GM12873 (cell line): ENCODE data around the gene SLFN12L.

Experiments
- TF ChIP-seq, protein P1 (sequence below): IDR thresholded peaks from 2 replicates; pipeline ENCODE4 v1.5.1; 2012; ENCODE audit warnings: low read depth, mild to moderate bottlenecking, moderate library complexity, low read length, control low read depth; ENCODE audit not compliant: insufficient read depth; ENCODE audit errors: missing control alignments

The SLFN12L gene

DNA sequence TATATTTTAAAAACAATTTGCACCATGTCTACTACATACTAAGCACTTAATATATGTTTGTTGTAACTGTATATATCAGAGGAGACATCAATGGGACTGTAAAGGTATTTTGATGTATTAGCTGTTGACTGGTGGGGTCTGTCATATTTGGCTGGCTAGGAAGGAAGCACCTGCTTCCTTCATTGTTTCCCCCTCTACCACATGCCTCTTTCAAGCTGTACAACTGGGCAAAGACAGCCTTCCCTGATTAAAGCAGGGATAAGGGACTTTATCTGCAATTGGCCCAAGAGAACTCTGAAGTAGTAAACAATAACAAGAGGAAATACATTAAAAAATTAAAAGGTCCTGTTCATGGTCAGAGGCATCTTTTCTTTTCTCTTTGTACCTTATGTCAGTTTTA lies 5.5 kb upstream of the SLFN12L start:
- TF ChIP-seq, protein P1, sequence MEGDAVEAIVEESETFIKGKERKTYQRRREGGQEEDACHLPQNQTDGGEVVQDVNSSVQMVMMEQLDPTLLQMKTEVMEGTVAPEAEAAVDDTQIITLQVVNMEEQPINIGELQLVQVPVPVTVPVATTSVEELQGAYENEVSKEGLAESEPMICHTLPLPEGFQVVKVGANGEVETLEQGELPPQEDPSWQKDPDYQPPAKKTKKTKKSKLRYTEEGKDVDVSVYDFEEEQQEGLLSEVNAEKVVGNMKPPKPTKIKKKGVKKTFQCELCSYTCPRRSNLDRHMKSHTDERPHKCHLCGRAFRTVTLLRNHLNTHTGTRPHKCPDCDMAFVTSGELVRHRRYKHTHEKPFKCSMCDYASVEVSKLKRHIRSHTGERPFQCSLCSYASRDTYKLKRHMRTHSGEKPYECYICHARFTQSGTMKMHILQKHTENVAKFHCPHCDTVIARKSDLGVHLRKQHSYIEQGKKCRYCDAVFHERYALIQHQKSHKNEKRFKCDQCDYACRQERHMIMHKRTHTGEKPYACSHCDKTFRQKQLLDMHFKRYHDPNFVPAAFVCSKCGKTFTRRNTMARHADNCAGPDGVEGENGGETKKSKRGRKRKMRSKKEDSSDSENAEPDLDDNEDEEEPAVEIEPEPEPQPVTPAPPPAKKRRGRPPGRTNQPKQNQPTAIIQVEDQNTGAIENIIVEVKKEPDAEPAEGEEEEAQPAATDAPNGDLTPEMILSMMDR = no peak

DNA sequence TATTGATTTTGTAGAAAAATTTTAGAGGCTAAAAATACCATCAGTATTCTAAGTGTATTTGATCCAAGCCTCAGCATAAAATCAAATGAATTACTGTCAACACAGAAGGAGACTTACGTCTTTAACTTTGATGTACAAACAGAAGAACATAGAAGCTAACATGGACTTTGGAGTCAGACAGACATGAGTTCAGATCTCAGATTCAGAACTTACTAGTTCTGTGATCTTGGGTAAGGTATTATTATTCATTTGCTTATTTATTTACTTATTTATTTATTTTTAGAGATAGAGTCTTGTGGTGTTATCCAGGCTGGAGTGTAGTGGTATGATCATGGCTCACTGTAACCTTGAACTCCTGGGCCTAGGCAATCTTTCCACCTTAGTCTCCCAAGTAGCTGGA lies 4.0 kb upstream of the SLFN12L start:
- TF ChIP-seq, protein P1 = no peak

DNA sequence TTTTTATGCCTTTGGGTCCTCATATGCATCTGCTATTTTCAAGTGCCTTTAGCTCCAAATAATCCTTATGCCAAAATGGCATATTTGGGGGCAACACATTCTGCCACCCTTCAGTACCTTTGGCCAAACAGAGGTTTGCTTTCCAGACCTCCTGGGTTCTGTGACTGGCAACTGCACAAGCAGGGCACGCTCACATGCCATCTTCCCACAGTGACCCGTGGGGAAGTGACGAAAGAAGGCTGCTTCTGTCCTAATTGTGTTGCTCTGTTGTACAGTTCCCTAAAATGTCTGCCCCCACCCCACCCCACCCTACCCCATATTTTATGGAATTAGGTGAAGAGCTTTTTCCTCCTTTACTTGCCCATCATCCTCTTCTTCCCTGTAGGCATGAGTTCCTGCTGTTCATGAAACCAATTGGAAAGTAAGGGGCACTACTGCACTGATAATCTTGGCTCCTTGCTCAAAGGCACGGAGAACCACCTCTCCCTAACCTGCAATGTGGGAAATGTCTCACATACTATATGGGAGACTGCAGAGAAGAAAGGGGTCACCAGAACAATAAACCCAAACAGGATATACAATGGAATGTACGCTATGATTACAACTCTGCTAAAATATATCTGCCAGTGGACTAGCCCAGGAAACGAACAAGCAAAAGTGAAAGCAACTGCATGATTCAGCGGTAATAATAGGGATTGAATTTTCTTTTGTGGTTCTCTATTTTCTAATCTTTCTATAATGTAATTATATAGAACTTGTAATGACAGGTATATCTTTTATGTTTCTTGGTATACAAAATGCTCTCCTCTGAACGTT lies 3.3 kb upstream of the SLFN12L start:
- TF ChIP-seq, protein P1 = no peak

DNA sequence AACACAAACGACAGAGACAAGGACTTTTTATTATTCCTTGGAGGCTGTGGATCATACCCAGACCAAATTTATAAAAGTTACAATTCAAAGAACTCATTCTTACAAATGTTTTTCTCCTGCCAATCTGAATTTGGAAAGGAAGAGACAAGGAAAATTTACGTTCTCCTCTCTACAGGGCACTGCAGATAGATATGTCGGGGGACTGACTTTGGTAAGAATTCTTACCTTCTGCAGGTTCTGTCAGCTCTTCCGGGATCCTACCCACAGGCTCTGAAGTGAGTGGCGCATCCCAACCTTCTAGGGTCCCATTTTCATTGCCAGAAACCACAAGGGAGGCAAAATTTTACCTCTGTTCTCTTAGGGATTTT lies 2.2 kb upstream of the SLFN12L start:
- TF ChIP-seq, protein P1 = no peak

DNA sequence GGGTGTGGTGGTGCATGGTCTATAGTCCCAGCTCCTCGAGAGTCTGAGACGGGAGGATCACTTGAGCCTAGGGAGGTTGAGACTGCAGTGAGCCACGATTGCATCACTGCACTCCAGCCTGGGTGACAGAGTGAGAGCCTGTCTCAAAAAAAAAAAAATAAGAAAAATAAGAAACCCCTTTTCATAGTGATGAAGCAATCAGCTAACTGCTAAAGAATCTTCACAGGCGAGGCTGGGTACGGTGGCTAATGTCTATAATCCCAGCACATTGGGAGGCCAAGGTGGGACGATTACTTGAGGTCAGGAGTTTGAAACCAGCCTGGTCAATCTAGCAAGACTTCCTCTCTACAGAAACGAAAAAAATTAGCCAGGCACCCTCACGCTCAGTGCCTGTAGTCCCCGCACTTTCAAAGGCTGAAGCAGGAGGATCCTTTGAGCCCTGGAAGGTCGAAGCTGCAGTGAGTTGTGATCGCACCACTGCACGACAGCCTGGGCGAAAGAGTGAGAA lies 760 bp downstream of the SLFN12L start:
- TF ChIP-seq, protein P1 = no peak

DNA sequence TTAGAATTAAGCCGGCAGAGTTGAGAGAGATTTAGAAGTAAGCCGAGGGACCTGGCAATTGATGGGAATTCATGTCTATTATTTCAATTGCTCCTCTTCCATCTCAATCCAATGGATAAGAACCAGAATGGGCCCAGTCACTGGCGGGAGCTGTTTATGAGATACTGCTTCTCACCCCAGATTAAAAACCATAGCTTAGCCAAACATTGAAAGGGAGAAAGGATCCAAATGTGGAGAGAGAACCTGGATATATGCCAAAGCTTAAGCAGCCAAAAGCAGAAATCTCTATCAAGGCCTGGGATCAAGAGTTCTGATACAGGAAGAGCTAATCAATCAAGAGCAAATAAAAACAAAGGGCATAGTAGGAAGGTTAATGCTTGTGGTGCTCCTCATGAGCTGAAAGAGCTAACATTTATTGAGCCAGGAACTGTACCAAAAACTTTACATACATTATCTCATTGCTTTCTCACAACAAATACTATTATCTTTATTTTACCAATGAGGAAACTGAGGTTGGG lies 2.8 kb downstream of the SLFN12L start:
- TF ChIP-seq, protein P1 = no peak

DNA sequence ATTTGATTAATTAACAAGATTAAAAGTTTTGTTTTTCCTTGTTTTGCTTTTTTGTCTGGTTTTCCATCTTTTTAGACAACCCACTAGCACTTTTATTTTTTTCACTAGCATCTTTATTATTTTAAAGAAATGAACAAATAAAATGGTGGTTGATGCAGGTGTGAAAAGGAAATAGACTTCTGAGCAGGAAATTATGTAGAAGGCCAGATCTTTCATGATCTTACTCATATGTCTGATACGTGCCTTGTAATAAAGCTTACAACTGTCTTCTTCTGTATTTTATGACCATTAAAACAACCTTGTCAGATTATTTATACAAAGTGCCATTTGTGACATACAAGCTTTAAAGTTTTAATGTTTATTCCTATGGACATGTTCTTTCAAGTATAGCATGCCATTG lies 6.3 kb downstream of the SLFN12L start:
- TF ChIP-seq, protein P1 = no peak
